ENCODE data around the gene CDX1. TPM values are rescaled to one million over a fixed set of nuclear protein-coding genes. Genes with fewer than 3 reads are reported as not detected.

The CDX1 gene
- total RNA-seq, 1 donor from 2014 or later = not detected

GRCh38 chr5:150186897-150187296, 20.3 kb downstream of the CDX1 start:
- no peak overlapping the region for H3K27ac ChIP-seq
- intact Hi-C loops (cut with DNase I) = no loop called here

DNA sequence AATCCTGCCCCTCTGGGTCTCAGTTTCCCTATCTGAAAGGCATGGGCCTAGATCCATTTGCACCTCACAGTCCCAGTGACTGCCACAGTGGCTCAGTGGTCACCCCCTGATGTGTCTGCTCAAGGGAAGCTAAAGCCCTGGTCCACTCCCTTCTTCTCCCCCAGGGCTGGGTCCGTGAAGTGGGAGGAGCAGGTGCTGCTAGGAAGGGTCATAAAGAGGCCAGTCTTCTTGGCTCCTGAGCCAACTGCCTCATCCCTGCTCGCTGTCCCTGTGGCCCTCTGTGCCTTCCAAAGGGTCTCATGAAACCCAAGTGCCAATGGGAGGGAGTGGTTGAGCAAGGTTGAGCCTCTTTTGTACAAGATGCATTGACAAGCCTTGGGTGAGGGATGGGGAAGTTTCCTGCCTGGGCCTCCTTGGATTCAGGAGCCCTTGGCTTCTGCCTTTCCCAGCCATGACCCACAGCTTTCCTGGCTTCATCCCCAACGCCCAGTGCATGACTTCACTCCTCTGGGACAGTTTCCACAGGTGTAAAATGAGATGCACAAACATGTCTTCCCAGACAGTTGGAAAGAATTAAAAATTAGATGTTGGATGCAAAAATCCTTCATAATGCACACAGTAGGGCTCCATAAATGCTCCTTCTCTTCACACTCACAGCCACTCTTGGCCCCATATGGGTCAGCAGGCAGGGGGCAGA, 21.7 kb downstream of the CDX1 start:
- Histone ChIP-seq H3K4me1 (no peaks in the 10 kb centered on the region), H3K9me3 (no peaks in the 10 kb centered on the region), H3K4me3 (no peak overlapping the region), H3K36me3 (no peaks in the 10 kb centered on the region), H3K27ac (no peak overlapping the region), H3K27me3 (ENCODE audit: low read depth) (peaks cover 37% of the 10 kb centered on the region)
- intact Hi-C loops (cut with DNase I) = no loop called here
- ATAC-seq = no peak
- no peak for DNase-seq
- TF ChIP-seq, protein P1, sequence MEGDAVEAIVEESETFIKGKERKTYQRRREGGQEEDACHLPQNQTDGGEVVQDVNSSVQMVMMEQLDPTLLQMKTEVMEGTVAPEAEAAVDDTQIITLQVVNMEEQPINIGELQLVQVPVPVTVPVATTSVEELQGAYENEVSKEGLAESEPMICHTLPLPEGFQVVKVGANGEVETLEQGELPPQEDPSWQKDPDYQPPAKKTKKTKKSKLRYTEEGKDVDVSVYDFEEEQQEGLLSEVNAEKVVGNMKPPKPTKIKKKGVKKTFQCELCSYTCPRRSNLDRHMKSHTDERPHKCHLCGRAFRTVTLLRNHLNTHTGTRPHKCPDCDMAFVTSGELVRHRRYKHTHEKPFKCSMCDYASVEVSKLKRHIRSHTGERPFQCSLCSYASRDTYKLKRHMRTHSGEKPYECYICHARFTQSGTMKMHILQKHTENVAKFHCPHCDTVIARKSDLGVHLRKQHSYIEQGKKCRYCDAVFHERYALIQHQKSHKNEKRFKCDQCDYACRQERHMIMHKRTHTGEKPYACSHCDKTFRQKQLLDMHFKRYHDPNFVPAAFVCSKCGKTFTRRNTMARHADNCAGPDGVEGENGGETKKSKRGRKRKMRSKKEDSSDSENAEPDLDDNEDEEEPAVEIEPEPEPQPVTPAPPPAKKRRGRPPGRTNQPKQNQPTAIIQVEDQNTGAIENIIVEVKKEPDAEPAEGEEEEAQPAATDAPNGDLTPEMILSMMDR (IDR thresholded peaks at IDR 0.05) = no peak

More at GRCh38 chr5:150186897-150187296, 20.3 kb downstream of the CDX1 start:
- no peaks in the 10 kb centered on the region for H3K36me3 ChIP-seq
- TF ChIP-seq, protein P1 (IDR thresholded peaks at IDR 0.05) = no peak
- ATAC-seq (no peak), DNase-seq (no peak)
- no peaks in the 10 kb centered on the region for H3K9me3 ChIP-seq
- H3K4me3 ChIP-seq = no peak overlapping the region
- peaks cover 29% of the 10 kb centered on the region for H3K27me3 ChIP-seq (ENCODE audit: low read depth)
- no peaks in the 10 kb centered on the region for H3K4me1 ChIP-seq

DNA sequence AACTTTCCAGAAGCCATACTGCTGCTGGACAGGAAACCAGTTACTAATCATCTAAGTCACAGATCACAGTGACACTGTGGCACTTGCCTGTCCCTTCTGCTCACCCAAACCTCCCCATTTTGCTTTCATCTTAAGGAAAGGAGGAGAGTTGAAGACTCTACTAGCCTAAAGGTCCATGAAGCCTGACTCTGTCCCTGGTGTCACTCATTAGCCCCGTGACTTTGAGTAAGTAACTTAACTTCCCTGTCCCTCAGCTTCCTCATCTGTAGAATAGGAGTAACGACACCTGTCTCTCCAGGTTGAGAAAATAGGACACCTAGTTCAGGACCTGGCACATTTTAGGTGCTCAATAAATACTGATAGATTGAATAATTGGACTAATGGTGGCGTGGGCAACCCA, 22.7 kb downstream of the CDX1 start:
- TF ChIP-seq, protein P1 (IDR thresholded peaks at IDR 0.05) = no peak
- no peak for ATAC-seq

GRCh38 chr5:150189728-150190502, 23.3 kb downstream of the CDX1 start, which contains the start of gene SLC6A7:
Gene SLC6A7 (plus strand): TSS chr5:150190062. CDS start chr5:150190328, 266 bp downstream.
- H3K4me3 ChIP-seq = no peak within 1 kb of the TSS
- no peaks in the 10 kb centered on the region for H3K4me1 ChIP-seq
- ATAC-seq = no peak
- H3K36me3 ChIP-seq = no peaks in the 10 kb centered on the region
- peaks cover 37% of the 10 kb centered on the region for H3K27me3 ChIP-seq (ENCODE audit: low read depth)
- no peak for DNase-seq
- no peak within 1 kb of the TSS for H3K27ac ChIP-seq
- H3K9me3 ChIP-seq = no peaks in the 10 kb centered on the region
- TF ChIP-seq, protein P1 (IDR thresholded peaks at IDR 0.05) = no peak
- intact Hi-C loops (cut with DNase I) = no loop called here

More for the DNA sequence above, 22.7 kb downstream of the CDX1 start:
- no peaks in the 10 kb centered on the region for H3K36me3 ChIP-seq
- no peaks in the 10 kb centered on the region for H3K9me3 ChIP-seq
- no peak overlapping the region for H3K4me3 ChIP-seq
- H3K27ac ChIP-seq = no peak overlapping the region
- H3K4me1 ChIP-seq = no peaks in the 10 kb centered on the region
- peaks cover 37% of the 10 kb centered on the region for H3K27me3 ChIP-seq (ENCODE audit: low read depth)
- intact Hi-C loops (cut with DNase I) = no loop called here
- no peak for DNase-seq

DNA sequence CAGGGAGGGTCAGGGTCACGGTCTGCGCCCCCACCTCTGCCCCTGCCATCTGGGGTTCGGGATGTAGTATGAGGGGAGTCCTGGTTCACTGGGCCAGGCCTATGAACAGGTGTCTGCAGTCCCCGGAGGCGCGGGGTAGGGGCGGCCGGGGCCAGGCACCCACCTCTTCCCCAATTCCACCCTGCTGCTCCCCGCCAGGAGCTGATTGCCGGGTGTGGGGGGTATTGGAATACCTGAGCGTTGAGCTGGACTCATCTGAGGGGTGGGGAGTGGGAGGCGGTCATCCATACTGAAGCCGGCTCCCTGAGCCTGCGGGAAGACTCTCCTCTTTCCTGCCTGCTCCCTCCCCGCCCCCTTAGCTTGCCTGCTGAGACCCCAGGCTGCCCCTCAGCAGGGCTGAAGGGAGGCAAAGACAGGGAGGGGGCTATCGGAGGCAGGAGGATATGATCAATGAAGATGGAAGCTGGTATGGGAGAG, 24.0 kb downstream of the CDX1 start:
- Histone ChIP-seq H3K9me3 (no peaks in the 10 kb centered on the region), H3K36me3 (no peaks in the 10 kb centered on the region), H3K27ac (no peak overlapping the region), H3K27me3 (ENCODE audit: low read depth) (peaks cover 37% of the 10 kb centered on the region), H3K4me1 (no peaks in the 10 kb centered on the region), H3K4me3 (no peak overlapping the region)
- DNase-seq = no peak
- ATAC-seq = no peak
- intact Hi-C loops (cut with DNase I) = no loop called here
- TF ChIP-seq, protein P1 (IDR thresholded peaks at IDR 0.05) = no peak

Measured in lower lobe of right lung (tissue), 2 donors.